K562 (cell line): ENCODE data around the gene TBC1D3H. TPM values are rescaled to one million over a fixed set of nuclear protein-coding genes. Genes with fewer than 3 reads are reported as not detected.
"Not testable (repeated sequence)": the region's sequence is repeated elsewhere in the genome, so short reads cannot be mapped to it uniquely, and the experiment has no call there.

ENCODE experiments used
- ATAC-seq: fragments of 200-7000 bp; cut with Tn5 transposase; 3 replicates; pipeline ENCODE4 v1.9.1; 2020; ENCODE audit warnings: moderate library complexity
- BruUV-seq: library from RNA; stranded (reverse); fragments of 400-500 nt; replicated peaks from 2 replicates; lab custom pipeline; 2021; lab: Mats Ljungman, UMichigan
- CTCF ChIA-PET: fragments of 300-600 bp; formaldehyde crosslinking; extraction: SDS; loops from one replicate; lab custom pipeline; 2021; ENCODE audit warnings: low intra/inter-chr PET ratio; lab: Yijun Ruan, JAX
- POLR2A ChIA-PET: fragments of 300-600, 350-650 bp; sonication (Branson Sonifier 250); formaldehyde crosslinking; extraction: SDS; loops from one replicate; lab custom pipeline; 2021; ENCODE audit warnings: antibody characterized with exemption, inconsistent platforms; lab: Yijun Ruan, JAX
- DNase-seq, 4 experiments: peaks; one replicate each; pipeline versions ENCODE4 v3.0.0 to v3.0.0-alpha.2; 2011 to 2018; ENCODE audit warnings: low spot score in 3 of 4, mixed read lengths in 3 of 4; ENCODE audit errors: extremely low read depth in 1 of 4
- FAIRE-seq: peaks from 2 replicates; lab custom pipeline; 2011; peaks lifted over from hg19 to GRCh38; lab: Jason Lieb, UNC
- H2AFZ ChIP-seq: 2 replicates; pipeline ENCODE4 v1.6.0; 2011; ENCODE audit warnings: low read depth, low read length, control low read depth, inconsistent platforms
- H3K27ac ChIP-seq: fragments of 200-600 bp; 3 replicates; pipeline ENCODE4 v1.8.0; 2011; ENCODE audit warnings: low read depth, mild to moderate bottlenecking, control low read depth, inconsistent platforms, low read length, moderate library complexity, mixed read lengths; ENCODE audit errors: extremely low read depth
- H3K27me3 ChIP-seq, 2 experiments: fragments of 300-600 bp in 1 of 2; 2 replicates in 1 of 2; 3 replicates in 1 of 2; pipeline versions ENCODE4 v1.6.0 to v1.8.0; 2011; ENCODE audit warnings: inconsistent platforms in 2 of 2, low read length in 2 of 2, mild to moderate bottlenecking in 1 of 2, mixed read lengths in 1 of 2, moderate library complexity in 1 of 2; ENCODE audit not compliant: control insufficient read depth in 2 of 2, insufficient read depth in 2 of 2
- H3K36me3 ChIP-seq: fragments of 300-600 bp; 3 replicates; pipeline ENCODE4 v1.8.0; 2011; ENCODE audit warnings: mild to moderate bottlenecking, low read length, inconsistent platforms; ENCODE audit not compliant: control insufficient read depth, insufficient read depth
- H3K4me1 ChIP-seq, 2 experiments: fragments of 200-600 bp in 1 of 2; replicated peaks in 1 of 2; 2 replicates in 1 of 2; 3 replicates in 1 of 2; pipeline versions ENCODE4 v1.5.1 to v1.8.0; 2011; ENCODE audit warnings: inconsistent platforms in 2 of 2, low read length in 2 of 2, mild to moderate bottlenecking in 1 of 2, mixed read lengths in 1 of 2, moderate library complexity in 1 of 2; ENCODE audit not compliant: control insufficient read depth in 2 of 2, insufficient read depth in 2 of 2
- H3K4me2 ChIP-seq: 2 replicates; pipeline ENCODE4 v1.6.1; 2011; ENCODE audit warnings: low read length, control low read depth, inconsistent platforms, mixed read lengths; ENCODE audit not compliant: insufficient read depth
- H3K4me3 ChIP-seq: fragments of 200-600 bp; sonication (generic), shearing (Covaris generic); 2 replicates; pipeline ENCODE4 v1.5.1; 2016; ENCODE audit warnings: control low read depth, inconsistent platforms
- H3K79me2 ChIP-seq: fragments of 200-600 bp; 3 replicates; pipeline ENCODE4 v1.8.0; 2011; ENCODE audit warnings: low read length, inconsistent platforms; ENCODE audit not compliant: control insufficient read depth, insufficient read depth
- H3K9ac ChIP-seq, 2 experiments: 2 replicates each; pipeline versions ENCODE4 v1.6.0 to v1.6.1; 2011; ENCODE audit warnings: low read depth in 2 of 2, low read length in 2 of 2, control low read depth in 1 of 2, inconsistent platforms in 1 of 2, mild to moderate bottlenecking in 1 of 2, mixed read lengths in 1 of 2; ENCODE audit not compliant: insufficient read depth in 1 of 2
- H3K9me1 ChIP-seq: one replicate; pipeline ENCODE4 v1.6.0; 2011; ENCODE audit warnings: inconsistent platforms, mild to moderate bottlenecking, low read length, moderate library complexity; ENCODE audit not compliant: control insufficient read depth, insufficient read depth
- H3K9me3 ChIP-seq: replicated peaks from 2 replicates; pipeline ENCODE4 v1.5.1; 2011; ENCODE audit warnings: low read depth, low read length, inconsistent platforms; ENCODE audit not compliant: control insufficient read depth, insufficient read depth
- H4K20me1 ChIP-seq: replicated peaks from 2 replicates; pipeline ENCODE4 v1.6.1; 2011; ENCODE audit warnings: low read length, inconsistent platforms, mixed read lengths; ENCODE audit not compliant: control insufficient read depth, insufficient read depth
- WGBS: fragments of 100-300 bp; shearing (Covaris generic); methylation state at CpG from one replicate; pipeline ENCODE4 v1.1.6; 2016; ENCODE audit warnings: low coverage, mixed read lengths; ENCODE audit not compliant: insufficient coverage; ENCODE audit errors: missing lambda C conversion rate; 5-methylcytosine and 5-hydroxymethylcytosine counted together
- in situ Hi-C: fragments of 300-500 bp; cut with MboI; formaldehyde crosslinking; loops from 4 replicates; pipeline ENCODE4 v1.15.0; 2018; ENCODE audit warnings: inconsistent platforms, mixed read lengths
- intact Hi-C: fragments of 100-400 bp; cut with micrococcal nuclease; formaldehyde crosslinking; loops from 2 replicates; pipeline ENCODE4 v1.14.2; 2022
- polyA plus RNA-seq, 8 experiments: library from polyadenylated mRNA; depleted of rRNA in 4 of 8; stranded (reverse) in 5 of 8; unstranded in 3 of 8; fragments of >200 nt; fragmentation: Nextera tagmentation in 2 of 8; fragmentation: Illumina TruSeq in 1 of 8; extraction: Ambion mirVana in 2 of 8; extraction: Trizol in 1 of 8; gene quantifications; 2 replicates each; pipeline versions ENCODE4 v1.2.1 to v1.2.3, GENCODE V29; 2011 to 2014; ENCODE audit warnings: inconsistent platforms in 1 of 8, missing spikeins in 1 of 8
- small RNA-seq: library from RNA; depleted of rRNA; stranded (forward); fragments of <200 nt; gene quantifications from one replicate; pipeline ENCODE3, GENCODE V24; 2014
- total RNA-seq, 7 experiments: library from RNA; depleted of rRNA in 6 of 7; stranded (reverse); fragments of >200 nt in 6 of 7; fragmentation: Illumina TruSeq in 2 of 7; extraction: Trizol in 2 of 7; gene quantifications; 2 replicates each; pipeline versions ENCODE4 v1.2.1 to v1.2.3, GENCODE V29; 2011 to 2021; ENCODE audit warnings: low replicate concordance in 1 of 7

Gene TBC1D3H
- total and polyA plus RNA-seq, 9 of the 15 experiments (the other 6 are each of a cell fraction or from before 2014, with no cell fraction given), result not detected

GRCh38 chr17:36375938-36376337 lies 12.3 kb downstream of the TBC1D3H start:
- H3K27ac ChIP-seq, H3K4me2 ChIP-seq, H3K9me3 ChIP-seq, H3K79me2 ChIP-seq, BruUV-seq, POLR2A ChIA-PET, H3K9me1 ChIP-seq, H2AFZ ChIP-seq, H3K36me3 ChIP-seq, H3K4me1 ChIP-seq, in situ Hi-C loops, FAIRE-seq, H3K9ac ChIP-seq, CTCF ChIA-PET, intact Hi-C loops, H4K20me1 ChIP-seq, H3K27me3 ChIP-seq, DNase-seq, H3K4me3 ChIP-seq, ATAC-seq: not testable (repeated sequence)
- no CpG with 5 or more reads among the region's 7 CpGs for WGBS

- FAIRE-seq, H3K9ac ChIP-seq, H3K9me3 ChIP-seq, H3K4me2 ChIP-seq, BruUV-seq, intact Hi-C loops, H3K36me3 ChIP-seq, H3K4me3 ChIP-seq, H3K9me1 ChIP-seq, CTCF ChIA-PET, H2AFZ ChIP-seq, H4K20me1 ChIP-seq, ATAC-seq, H3K79me2 ChIP-seq, H3K27me3 ChIP-seq, H3K4me1 ChIP-seq, POLR2A ChIA-PET, DNase-seq, H3K27ac ChIP-seq: not testable (repeated sequence)
- in situ Hi-C loops, result loop anchor here (25.0 kb wide), 2 partner anchors 100 to 150 kb away; partner anchors contain the start of gene CCL4L2
- 0% methylated on average over 1 of the region's 6 CpGs for WGBS
Measured at GRCh38 chr17:36362496-36362895, 25.7 kb downstream of the TBC1D3H start.

Small RNAs within 50 kb of the gene (small RNA-seq; reads per million reads assigned to genes)
- not detected for gene RNU6-1192P

Other genes starting within 250 kb of the TBC1D3H start
Only the 7 nearest of the 11 such genes appear.
- gene CCL4L2, start 177.4 kb downstream of the TBC1D3H start, total RNA-seq (2014; rRNA removed), result not detected in 2 replicates
- gene CCL4L2, start 177.4 kb downstream of the TBC1D3H start, total RNA-seq (2014; rRNA removed; fragmentation: Illumina TruSeq; extraction: Trizol), result not detected in 2 replicates
- gene CCL4L2, start 177.4 kb downstream of the TBC1D3H start, total RNA-seq (2015; rRNA removed; fragmentation: Illumina TruSeq; extraction: Trizol), result not detected in 2 replicates
- 0.38 and 0.42 TPM in 2 replicates for gene CCL4L2, start 177.4 kb downstream of the TBC1D3H start, total RNA-seq (2021)
- gene CCL4L2, start 177.4 kb downstream of the TBC1D3H start, polyA plus RNA-seq (2011; rRNA removed), result not detected in 2 replicates
- not detected in 2 replicates for gene CCL4L2, start 177.4 kb downstream of the TBC1D3H start, polyA plus RNA-seq (2014; fragmentation: Illumina TruSeq; extraction: Trizol)
- gene CCL4L2, start 177.4 kb downstream of the TBC1D3H start, polyA plus RNA-seq (2014; fragmentation: Nextera tagmentation; extraction: Ambion mirVana), result under 1 TPM; 0.11 to 0.51 TPM
- 0.51 TPM in 1 of 2 replicates, not detected in the other for gene CCL4L2, start 177.4 kb downstream of the TBC1D3H start, polyA plus RNA-seq (2014; rRNA removed)
- not detected in 2 replicates for gene TBC1D3I, start 123.9 kb downstream of the TBC1D3H start, total RNA-seq (2014; rRNA removed)
- not detected in 2 replicates for gene TBC1D3I, start 123.9 kb downstream of the TBC1D3H start, total RNA-seq (2014; rRNA removed; fragmentation: Illumina TruSeq; extraction: Trizol)
- not detected in 2 replicates for gene TBC1D3I, start 123.9 kb downstream of the TBC1D3H start, total RNA-seq (2015; rRNA removed; fragmentation: Illumina TruSeq; extraction: Trizol)
- 0.22 TPM in 1 of 2 replicates, not detected in the other for gene TBC1D3I, start 123.9 kb downstream of the TBC1D3H start, total RNA-seq (2021)
- gene TBC1D3I, start 123.9 kb downstream of the TBC1D3H start, polyA plus RNA-seq (2011; rRNA removed), result not detected in 2 replicates
- not detected in 2 replicates for gene TBC1D3I, start 123.9 kb downstream of the TBC1D3H start, polyA plus RNA-seq (2014; fragmentation: Illumina TruSeq; extraction: Trizol)
- gene TBC1D3I, start 123.9 kb downstream of the TBC1D3H start, polyA plus RNA-seq (2014; fragmentation: Nextera tagmentation; extraction: Ambion mirVana), result not detected
- 0.19 TPM in 1 of 2 replicates, not detected in the other for gene TBC1D3I, start 123.9 kb downstream of the TBC1D3H start, polyA plus RNA-seq (2014; rRNA removed)
- gene TBC1D3G, start 64.6 kb downstream of the TBC1D3H start, total RNA-seq (2014; rRNA removed), result not detected in 2 replicates
- not detected in 2 replicates for gene TBC1D3G, start 64.6 kb downstream of the TBC1D3H start, total RNA-seq (2014; rRNA removed; fragmentation: Illumina TruSeq; extraction: Trizol)
- not detected in 2 replicates for gene TBC1D3G, start 64.6 kb downstream of the TBC1D3H start, total RNA-seq (2015; rRNA removed; fragmentation: Illumina TruSeq; extraction: Trizol)
- gene TBC1D3G, start 64.6 kb downstream of the TBC1D3H start, total RNA-seq (2021), result not detected in 2 replicates
- gene TBC1D3G, start 64.6 kb downstream of the TBC1D3H start, polyA plus RNA-seq (2011; rRNA removed), result not detected in 2 replicates
- gene TBC1D3G, start 64.6 kb downstream of the TBC1D3H start, polyA plus RNA-seq (2014; fragmentation: Illumina TruSeq; extraction: Trizol), result not detected in 2 replicates
- not detected for gene TBC1D3G, start 64.6 kb downstream of the TBC1D3H start, polyA plus RNA-seq (2014; fragmentation: Nextera tagmentation; extraction: Ambion mirVana)
- not detected in 2 replicates for gene TBC1D3G, start 64.6 kb downstream of the TBC1D3H start, polyA plus RNA-seq (2014; rRNA removed)
- 45.0 and 52.6 TPM in 2 replicates for gene ZNHIT3, start 98.2 kb upstream of the TBC1D3H start, total RNA-seq (2014; rRNA removed)
- 90.9 and 92.3 TPM in 2 replicates for gene ZNHIT3, start 98.2 kb upstream of the TBC1D3H start, total RNA-seq (2014; rRNA removed; fragmentation: Illumina TruSeq; extraction: Trizol)
- 79.6 and 88.4 TPM in 2 replicates for gene ZNHIT3, start 98.2 kb upstream of the TBC1D3H start, total RNA-seq (2015; rRNA removed; fragmentation: Illumina TruSeq; extraction: Trizol)
- gene ZNHIT3, start 98.2 kb upstream of the TBC1D3H start, total RNA-seq (2021), result 52.0 and 60.6 TPM in 2 replicates
- 103 and 146 TPM in 2 replicates for gene ZNHIT3, start 98.2 kb upstream of the TBC1D3H start, polyA plus RNA-seq (2011; rRNA removed)
- 72.5 and 76.3 TPM in 2 replicates for gene ZNHIT3, start 98.2 kb upstream of the TBC1D3H start, polyA plus RNA-seq (2014; fragmentation: Illumina TruSeq; extraction: Trizol)
- gene ZNHIT3, start 98.2 kb upstream of the TBC1D3H start, polyA plus RNA-seq (2014; fragmentation: Nextera tagmentation; extraction: Ambion mirVana), result 100 to 1,000 TPM; 270 to 300 TPM
- gene ZNHIT3, start 98.2 kb upstream of the TBC1D3H start, polyA plus RNA-seq (2014; rRNA removed), result 88.4 and 95.7 TPM in 2 replicates
- 129 and 163 TPM in 2 replicates for gene MYO19, start 146.4 kb upstream of the TBC1D3H start, total RNA-seq (2014; rRNA removed)
- gene MYO19, start 146.4 kb upstream of the TBC1D3H start, total RNA-seq (2014; rRNA removed; fragmentation: Illumina TruSeq; extraction: Trizol), result 106 and 112 TPM in 2 replicates
- gene MYO19, start 146.4 kb upstream of the TBC1D3H start, total RNA-seq (2015; rRNA removed; fragmentation: Illumina TruSeq; extraction: Trizol), result 117 and 121 TPM in 2 replicates
- 136 and 153 TPM in 2 replicates for gene MYO19, start 146.4 kb upstream of the TBC1D3H start, total RNA-seq (2021)
- 115 and 135 TPM in 2 replicates for gene MYO19, start 146.4 kb upstream of the TBC1D3H start, polyA plus RNA-seq (2011; rRNA removed)
- 139 and 162 TPM in 2 replicates for gene MYO19, start 146.4 kb upstream of the TBC1D3H start, polyA plus RNA-seq (2014; fragmentation: Illumina TruSeq; extraction: Trizol)
- 10 to 100 TPM; 21.6 to 24.5 TPM for gene MYO19, start 146.4 kb upstream of the TBC1D3H start, polyA plus RNA-seq (2014; fragmentation: Nextera tagmentation; extraction: Ambion mirVana)
- gene MYO19, start 146.4 kb upstream of the TBC1D3H start, polyA plus RNA-seq (2014; rRNA removed), result 176 and 178 TPM in 2 replicates
- gene PIGW, start 146.6 kb upstream of the TBC1D3H start, total RNA-seq (2014; rRNA removed), result 13.0 and 13.8 TPM in 2 replicates
- gene PIGW, start 146.6 kb upstream of the TBC1D3H start, total RNA-seq (2014; rRNA removed; fragmentation: Illumina TruSeq; extraction: Trizol), result 24.7 and 27.8 TPM in 2 replicates
- 21.2 TPM in 2 replicates for gene PIGW, start 146.6 kb upstream of the TBC1D3H start, total RNA-seq (2015; rRNA removed; fragmentation: Illumina TruSeq; extraction: Trizol)
- 22.1 and 26.9 TPM in 2 replicates for gene PIGW, start 146.6 kb upstream of the TBC1D3H start, total RNA-seq (2021)
- gene PIGW, start 146.6 kb upstream of the TBC1D3H start, polyA plus RNA-seq (2011; rRNA removed), result 14.5 and 26.2 TPM in 2 replicates
- 29.4 and 33.9 TPM in 2 replicates for gene PIGW, start 146.6 kb upstream of the TBC1D3H start, polyA plus RNA-seq (2014; fragmentation: Illumina TruSeq; extraction: Trizol)
- gene PIGW, start 146.6 kb upstream of the TBC1D3H start, polyA plus RNA-seq (2014; fragmentation: Nextera tagmentation; extraction: Ambion mirVana), result 10 to 100 TPM in 1 of 2 experiments, 1 to 10 TPM in 1; 9.5 to 15.4 TPM
- 16.5 and 25.0 TPM in 2 replicates for gene PIGW, start 146.6 kb upstream of the TBC1D3H start, polyA plus RNA-seq (2014; rRNA removed)
- 46.9 and 51.4 TPM in 2 replicates for gene GGNBP2, start 156.5 kb upstream of the TBC1D3H start, total RNA-seq (2014; rRNA removed)
- 64.1 and 66.0 TPM in 2 replicates for gene GGNBP2, start 156.5 kb upstream of the TBC1D3H start, total RNA-seq (2014; rRNA removed; fragmentation: Illumina TruSeq; extraction: Trizol)
- 61.5 and 71.3 TPM in 2 replicates for gene GGNBP2, start 156.5 kb upstream of the TBC1D3H start, total RNA-seq (2015; rRNA removed; fragmentation: Illumina TruSeq; extraction: Trizol)
- gene GGNBP2, start 156.5 kb upstream of the TBC1D3H start, total RNA-seq (2021), result 53.2 and 60.5 TPM in 2 replicates
- gene GGNBP2, start 156.5 kb upstream of the TBC1D3H start, polyA plus RNA-seq (2011; rRNA removed), result 87.7 and 96.6 TPM in 2 replicates
- 78.8 and 89.8 TPM in 2 replicates for gene GGNBP2, start 156.5 kb upstream of the TBC1D3H start, polyA plus RNA-seq (2014; fragmentation: Illumina TruSeq; extraction: Trizol)
- 10 to 100 TPM; 35.7 to 41.0 TPM for gene GGNBP2, start 156.5 kb upstream of the TBC1D3H start, polyA plus RNA-seq (2014; fragmentation: Nextera tagmentation; extraction: Ambion mirVana)
- gene GGNBP2, start 156.5 kb upstream of the TBC1D3H start, polyA plus RNA-seq (2014; rRNA removed), result 71.6 and 76.5 TPM in 2 replicates